Activated T-cell treated with anti-CD3 and anti-CD28 coated beads for 24 hours (primary cell): ENCODE measurements around the gene OLFM2.
"Not testable (repeated sequence)": the region's sequence is repeated elsewhere in the genome, so short reads cannot be mapped to it uniquely, and the experiment has no call there.

Source experiments
- DNase-seq: peaks from one replicate; pipeline ENCODE4 v3.0.0-alpha.2; 2020; ENCODE audit warnings: low read depth

The OLFM2 gene

GRCh38 chr19:9861503-9861902 is 74.8 kb downstream of the OLFM2 start:
- no peak for DNase-seq

- DNase-seq, result no peak
Measured at GRCh38 chr19:9860407-9860806, 75.9 kb downstream of the OLFM2 start.

GRCh38 chr19:9858766-9859165 is 77.5 kb downstream of the OLFM2 start:
- DNase-seq, result no peak

- DNase-seq, result no peak
Measured at GRCh38 chr19:9857920-9858746, 78.2 kb downstream of the OLFM2 start.

- no peak for DNase-seq
Measured at GRCh38 chr19:9857076-9857721, 79.1 kb downstream of the OLFM2 start.

GRCh38 chr19:9856609-9857008 is 79.7 kb downstream of the OLFM2 start:
- DNase-seq, result no peak

- DNase-seq, result no peak
Measured at GRCh38 chr19:9854282-9854846, 82.0 kb downstream of the OLFM2 start.

- no peak for DNase-seq
Measured at GRCh38 chr19:9850235-9850959, 85.9 kb downstream of the OLFM2 start.

GRCh38 chr19:9849791-9850190 is 86.5 kb downstream of the OLFM2 start:
- DNase-seq, result no peak

GRCh38 chr19:9848762-9849161 is 87.6 kb downstream of the OLFM2 start:
- no peak for DNase-seq

- no peak for DNase-seq
Measured at GRCh38 chr19:9848060-9848459, 88.3 kb downstream of the OLFM2 start.

GRCh38 chr19:9847087-9847671 is 89.1 kb downstream of the OLFM2 start:
- DNase-seq, result peak; percentile 34

GRCh38 chr19:9843626-9844273 is 92.6 kb downstream of the OLFM2 start:
- not testable (repeated sequence) for DNase-seq

- DNase-seq, result no peak
Measured at GRCh38 chr19:9842834-9843625, 93.3 kb downstream of the OLFM2 start.

GRCh38 chr19:9839415-9839814 is 96.9 kb downstream of the OLFM2 start:
- DNase-seq, result no peak

- no peak for DNase-seq
Measured at GRCh38 chr19:9838324-9838723, 98.0 kb downstream of the OLFM2 start.

GRCh38 chr19:9836021-9836420 is 100.3 kb downstream of the OLFM2 start:
- DNase-seq, result no peak

GRCh38 chr19:9835507-9835949 is 100.8 kb downstream of the OLFM2 start:
- DNase-seq, result no peak

- peak; percentile 99 for DNase-seq
Measured at GRCh38 chr19:9834726-9835506, 101.4 kb downstream of the OLFM2 start, which contains the start of gene PIN1. TSS of gene PIN1 (plus strand) at chr19:9835318. CDS start at chr19:9835345, 27 bp downstream.

- no peak for DNase-seq
Measured at GRCh38 chr19:9834307-9834725, 102.0 kb downstream of the OLFM2 start.
